Ishikawa (cell line): Measurements from ENCODE around the gene JAML.

Experiments
- CEBPB ChIP-seq: IDR thresholded peaks from 2 replicates; pipeline ENCODE4 v1.6.1; 2012
- CREB1 ChIP-seq: IDR thresholded peaks from 2 replicates; pipeline ENCODE4 v1.6.1; 2012; ENCODE audit warnings: low read depth
- EGR1 ChIP-seq: IDR thresholded peaks from 2 replicates; pipeline ENCODE4 v1.6.1; 2012
- EP300 ChIP-seq: IDR thresholded peaks from 2 replicates; pipeline ENCODE4 v1.6.1; 2012; ENCODE audit warnings: borderline replicate concordance
- FOXM1 ChIP-seq: IDR thresholded peaks from 2 replicates; pipeline ENCODE4 v1.6.1; 2012; ENCODE audit warnings: low read depth, borderline replicate concordance
- MAX ChIP-seq: IDR thresholded peaks from 2 replicates; pipeline ENCODE4 v1.6.1; 2012
- NFIC ChIP-seq: IDR thresholded peaks from 2 replicates; pipeline ENCODE4 v1.6.1; 2012
- RAD21 ChIP-seq: IDR thresholded peaks from 2 replicates; pipeline ENCODE4 v1.6.1; 2012; ENCODE audit warnings: low read depth
- TAF1 ChIP-seq: IDR thresholded peaks from 2 replicates; pipeline ENCODE4 v1.6.1; 2012; ENCODE audit warnings: low read depth, mild to moderate bottlenecking
- TCF12 ChIP-seq: IDR thresholded peaks from 2 replicates; pipeline ENCODE4 v1.6.1; 2012; ENCODE audit warnings: low read depth
- TEAD4 ChIP-seq: IDR thresholded peaks from 2 replicates; pipeline ENCODE4 v1.6.1; 2012
- USF1 ChIP-seq: IDR thresholded peaks from 2 replicates; pipeline ENCODE4 v1.6.1; 2012
- YY1 ChIP-seq: IDR thresholded peaks from 2 replicates; pipeline ENCODE4 v1.6.1; 2012; ENCODE audit warnings: low read depth
- ZBTB7A ChIP-seq: IDR thresholded peaks from 2 replicates; pipeline ENCODE4 v1.6.1; 2012; ENCODE audit warnings: low read depth
- TF ChIP-seq, protein P1 (sequence below): IDR thresholded peaks from 2 replicates; pipeline ENCODE4 v1.6.1; 2012; ENCODE audit warnings: low read depth, mild to moderate bottlenecking

JAML gene

GRCh38 chr11:118152552-118153471 lies 72.0 kb downstream of the JAML start, which contains the start of gene SCN4B:
Gene SCN4B (minus strand): TSS chr11:118152823. CDS start chr11:118152673, 150 bp downstream.
- TF ChIP-seq MAX: no peak
- TF ChIP-seq NFIC: 0 out of 2 replicates have a peak, but pooled peaks have one; percentile 31

GRCh38 chr11:118152020-118152551 lies 72.7 kb downstream of the JAML start:
- no peak for TF ChIP-seq TCF12
- no peak for TF ChIP-seq EGR1
- TF ChIP-seq, protein P1, sequence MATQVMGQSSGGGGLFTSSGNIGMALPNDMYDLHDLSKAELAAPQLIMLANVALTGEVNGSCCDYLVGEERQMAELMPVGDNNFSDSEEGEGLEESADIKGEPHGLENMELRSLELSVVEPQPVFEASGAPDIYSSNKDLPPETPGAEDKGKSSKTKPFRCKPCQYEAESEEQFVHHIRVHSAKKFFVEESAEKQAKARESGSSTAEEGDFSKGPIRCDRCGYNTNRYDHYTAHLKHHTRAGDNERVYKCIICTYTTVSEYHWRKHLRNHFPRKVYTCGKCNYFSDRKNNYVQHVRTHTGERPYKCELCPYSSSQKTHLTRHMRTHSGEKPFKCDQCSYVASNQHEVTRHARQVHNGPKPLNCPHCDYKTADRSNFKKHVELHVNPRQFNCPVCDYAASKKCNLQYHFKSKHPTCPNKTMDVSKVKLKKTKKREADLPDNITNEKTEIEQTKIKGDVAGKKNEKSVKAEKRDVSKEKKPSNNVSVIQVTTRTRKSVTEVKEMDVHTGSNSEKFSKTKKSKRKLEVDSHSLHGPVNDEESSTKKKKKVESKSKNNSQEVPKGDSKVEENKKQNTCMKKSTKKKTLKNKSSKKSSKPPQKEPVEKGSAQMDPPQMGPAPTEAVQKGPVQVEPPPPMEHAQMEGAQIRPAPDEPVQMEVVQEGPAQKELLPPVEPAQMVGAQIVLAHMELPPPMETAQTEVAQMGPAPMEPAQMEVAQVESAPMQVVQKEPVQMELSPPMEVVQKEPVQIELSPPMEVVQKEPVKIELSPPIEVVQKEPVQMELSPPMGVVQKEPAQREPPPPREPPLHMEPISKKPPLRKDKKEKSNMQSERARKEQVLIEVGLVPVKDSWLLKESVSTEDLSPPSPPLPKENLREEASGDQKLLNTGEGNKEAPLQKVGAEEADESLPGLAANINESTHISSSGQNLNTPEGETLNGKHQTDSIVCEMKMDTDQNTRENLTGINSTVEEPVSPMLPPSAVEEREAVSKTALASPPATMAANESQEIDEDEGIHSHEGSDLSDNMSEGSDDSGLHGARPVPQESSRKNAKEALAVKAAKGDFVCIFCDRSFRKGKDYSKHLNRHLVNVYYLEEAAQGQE: no peak
- no peak for TF ChIP-seq CEBPB
- no peak for TF ChIP-seq TEAD4
- TF ChIP-seq NFIC: no peak
- TF ChIP-seq RAD21: no peak
- no peak for TF ChIP-seq ZBTB7A
- TF ChIP-seq USF1: no peak
- no peak for TF ChIP-seq EP300
- no peak for TF ChIP-seq MAX
- TF ChIP-seq YY1: no peak
- TF ChIP-seq TAF1: no peak
- TF ChIP-seq CREB1: no peak
- no peak for TF ChIP-seq FOXM1

DNA sequence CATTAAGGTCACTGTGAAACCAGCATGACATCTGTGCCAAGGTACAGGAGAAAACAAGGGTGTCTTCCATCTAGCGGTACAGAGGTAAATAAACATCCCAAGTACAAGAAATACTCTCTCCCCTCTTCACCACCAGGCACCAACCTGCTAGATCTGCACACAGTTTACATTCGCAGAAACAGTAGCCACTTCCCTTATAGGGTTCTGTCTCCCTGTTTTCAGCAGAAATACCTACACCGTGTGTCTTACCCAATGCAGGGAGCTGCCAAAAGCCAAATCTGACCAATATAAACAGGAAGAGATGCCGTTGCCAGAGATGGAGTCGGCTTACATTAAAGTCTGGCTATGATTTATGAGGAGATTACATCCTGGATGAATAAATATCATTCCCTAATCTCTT lies 73.4 kb downstream of the JAML start:
- TF ChIP-seq, protein P1: no peak
- TF ChIP-seq RAD21 (no peak), YY1 (no peak), ZBTB7A (no peak), USF1 (no peak), CREB1 (no peak), FOXM1 (no peak), CEBPB (no peak), NFIC (no peak), TAF1 (no peak), TCF12 (no peak), EGR1 (no peak)

DNA sequence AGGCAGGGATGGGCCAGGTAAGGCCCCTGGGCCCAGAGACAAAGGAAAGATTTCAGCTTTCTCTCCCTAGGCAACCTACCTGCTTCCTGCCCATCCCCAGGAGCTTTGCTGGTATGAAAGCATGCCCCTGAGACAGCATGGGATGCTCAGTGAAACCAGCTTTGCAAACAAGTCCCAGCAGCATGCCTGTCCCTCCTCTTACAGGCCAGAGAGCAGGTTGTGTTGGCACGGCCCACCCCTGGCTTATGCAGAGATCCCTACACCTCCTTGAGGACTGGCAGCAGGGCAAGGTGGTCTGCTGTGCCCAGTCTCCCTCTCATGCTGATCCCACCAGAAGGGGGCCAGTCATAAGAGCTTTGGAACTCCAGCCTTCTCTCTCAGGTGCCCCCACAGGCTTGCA lies 75.3 kb downstream of the JAML start:
- TF ChIP-seq FOXM1 (no peak), MAX (no peak), TCF12 (no peak), USF1 (no peak), EP300 (no peak), CREB1 (no peak), TAF1 (no peak), YY1 (no peak), TEAD4 (no peak)
- TF ChIP-seq, protein P1: no peak
